DOHH2 (cell line): Measurements from ENCODE around the gene CPHXL.

Experiments
- CTCF ChIP-seq: fragments of 200-600 bp; sonication (generic); IDR thresholded peaks from one replicate; pipeline ENCODE4 v1.5.1; 2014; ENCODE audit warnings: antibody characterized with exemption, mild to moderate bottlenecking, low read depth, low read length; ENCODE audit not compliant: poor library complexity, severe bottlenecking
- EZH2phosphoT487 ChIP-seq: fragments of 200-600 bp; sonication (generic); IDR thresholded peaks from 2 replicates; pipeline ENCODE4 v1.6.1; 2017; ENCODE audit warnings: borderline replicate concordance, mild to moderate bottlenecking, antibody characterized with exemption, low read length, moderate library complexity, mixed read lengths

DNA sequence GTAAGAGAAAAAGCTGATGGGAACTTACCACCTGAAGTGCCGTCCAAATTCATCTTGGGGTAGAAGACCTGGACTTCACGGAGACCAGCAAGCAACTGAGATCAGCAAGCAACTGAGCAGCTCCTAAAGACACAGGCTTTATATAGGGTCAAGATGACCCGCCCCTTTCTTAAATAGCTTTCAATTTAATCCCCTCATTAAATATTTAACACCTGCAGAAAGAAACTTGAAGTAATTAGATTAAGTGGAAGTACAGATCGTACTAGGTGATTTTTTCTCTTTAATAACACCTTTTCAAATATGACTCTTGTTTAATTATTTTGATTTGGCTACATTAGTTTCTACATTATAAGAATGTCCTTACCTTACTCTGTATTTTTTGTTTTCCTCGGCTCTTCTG is at the start of gene CPHXL:
- no peak for TF ChIP-seq CTCF
- TF ChIP-seq EZH2phosphoT487: no peak
